Measurements from ENCODE around the gene HSD17B8. TPM values are rescaled to one million over a fixed set of nuclear protein-coding genes. Genes with fewer than 3 reads are reported as not detected.

Gene HSD17B8
- polyA plus RNA-seq, 1 of the 3 experiments (the other 2 are of a cell fraction), result 37.5 TPM

DNA sequence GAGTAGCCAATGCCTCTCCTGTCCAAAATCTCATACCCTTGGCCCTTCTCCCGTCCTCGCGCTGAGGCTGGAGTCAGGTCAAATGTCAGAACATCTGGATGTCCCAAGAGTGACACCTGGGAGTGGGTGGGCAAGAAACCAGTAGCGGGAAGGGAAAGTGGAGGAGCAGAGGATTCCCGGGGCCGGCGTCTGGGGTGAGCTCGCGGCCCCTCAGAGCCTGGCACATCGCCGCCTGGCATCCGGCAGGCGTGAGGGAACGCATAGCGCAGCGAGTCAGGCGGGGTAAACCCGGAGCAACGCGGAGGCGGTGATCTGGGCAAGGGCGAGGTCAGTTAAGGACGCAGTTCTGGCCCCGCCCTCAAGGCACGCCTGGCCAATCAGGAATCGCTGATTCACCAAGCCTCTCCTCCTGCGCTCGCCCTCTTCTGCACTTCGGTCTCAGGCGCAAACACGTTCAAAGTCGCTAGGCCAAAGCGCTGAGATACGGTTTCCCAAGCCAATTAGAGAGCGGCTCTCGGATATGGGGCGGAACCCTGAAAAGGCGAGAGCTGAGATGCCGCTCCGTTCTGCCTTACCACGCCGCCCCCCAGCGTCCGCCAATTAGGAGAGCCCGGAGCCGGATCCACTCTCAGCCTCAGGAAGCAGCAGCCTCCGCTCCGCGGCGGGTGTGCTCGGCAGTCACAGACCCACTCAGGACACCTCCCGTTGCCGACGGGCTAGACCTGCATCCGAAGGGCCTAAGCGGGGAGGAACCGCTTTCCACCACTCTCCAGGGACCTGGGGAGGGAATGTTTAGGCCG, 44.7 kb downstream of the HSD17B8 start (continued):
- TF ChIP-seq, protein P1, sequence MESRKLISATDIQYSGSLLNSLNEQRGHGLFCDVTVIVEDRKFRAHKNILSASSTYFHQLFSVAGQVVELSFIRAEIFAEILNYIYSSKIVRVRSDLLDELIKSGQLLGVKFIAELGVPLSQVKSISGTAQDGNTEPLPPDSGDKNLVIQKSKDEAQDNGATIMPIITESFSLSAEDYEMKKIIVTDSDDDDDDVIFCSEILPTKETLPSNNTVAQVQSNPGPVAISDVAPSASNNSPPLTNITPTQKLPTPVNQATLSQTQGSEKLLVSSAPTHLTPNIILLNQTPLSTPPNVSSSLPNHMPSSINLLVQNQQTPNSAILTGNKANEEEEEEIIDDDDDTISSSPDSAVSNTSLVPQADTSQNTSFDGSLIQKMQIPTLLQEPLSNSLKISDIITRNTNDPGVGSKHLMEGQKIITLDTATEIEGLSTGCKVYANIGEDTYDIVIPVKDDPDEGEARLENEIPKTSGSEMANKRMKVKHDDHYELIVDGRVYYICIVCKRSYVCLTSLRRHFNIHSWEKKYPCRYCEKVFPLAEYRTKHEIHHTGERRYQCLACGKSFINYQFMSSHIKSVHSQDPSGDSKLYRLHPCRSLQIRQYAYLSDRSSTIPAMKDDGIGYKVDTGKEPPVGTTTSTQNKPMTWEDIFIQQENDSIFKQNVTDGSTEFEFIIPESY (IDR thresholded peaks at IDR 0.05; ENCODE audit: borderline replicate concordance, low read depth), result no peak
- TF ChIP-seq, protein P2, sequence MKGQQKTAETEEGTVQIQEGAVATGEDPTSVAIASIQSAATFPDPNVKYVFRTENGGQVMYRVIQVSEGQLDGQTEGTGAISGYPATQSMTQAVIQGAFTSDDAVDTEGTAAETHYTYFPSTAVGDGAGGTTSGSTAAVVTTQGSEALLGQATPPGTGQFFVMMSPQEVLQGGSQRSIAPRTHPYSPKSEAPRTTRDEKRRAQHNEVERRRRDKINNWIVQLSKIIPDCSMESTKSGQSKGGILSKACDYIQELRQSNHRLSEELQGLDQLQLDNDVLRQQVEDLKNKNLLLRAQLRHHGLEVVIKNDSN (IDR thresholded peaks at IDR 0.05; ENCODE audit: borderline replicate concordance, low read depth), result no peak
- TF ChIP-seq SMC3 (IDR thresholded peaks at IDR 0.05; ENCODE audit: low read depth, low read length), result no peak
- peak; percentile 78; the same call in 1 of the 2 replicates for TF ChIP-seq TAF1 (IDR thresholded peaks at IDR 0.05; ENCODE audit: borderline replicate concordance, low read depth, low read length)
- peak; percentile 49; the same call in 1 of the 2 replicates for TF ChIP-seq MXI1 (IDR thresholded peaks at IDR 0.05; ENCODE audit: low read depth, low read length)
- TF ChIP-seq MAX (IDR thresholded peaks at IDR 0.05; ENCODE audit: low read depth), result peak; percentile 86; the same call in 1 of the 2 replicates
- no peak for TF ChIP-seq REST (IDR thresholded peaks at IDR 0.05; ENCODE audit: low read depth, low read length)
- TF ChIP-seq POLR2AphosphoS5 (IDR thresholded peaks at IDR 0.05; ENCODE audit: low read depth, low read length), result peak; percentile 85
- no peak for TF ChIP-seq TCF12 (IDR thresholded peaks at IDR 0.05)
- TF ChIP-seq YY1 (IDR thresholded peaks at IDR 0.05; ENCODE audit: low read depth), result no peak
- TF ChIP-seq JUND (IDR thresholded peaks at IDR 0.05), result no peak
- no peak for TF ChIP-seq MEF2A (IDR thresholded peaks at IDR 0.05; ENCODE audit: borderline replicate concordance, low read depth)
- no peak; the same call in 1 of the 2 replicates for TF ChIP-seq FOSL2 (IDR thresholded peaks at IDR 0.05; ENCODE audit: borderline replicate concordance, low read depth)
- TF ChIP-seq TEAD4 (IDR thresholded peaks at IDR 0.05; ENCODE audit: borderline replicate concordance, insufficient read depth), result no peak
- TF ChIP-seq SIN3A (IDR thresholded peaks at IDR 0.05; ENCODE audit: borderline replicate concordance, low read depth, low read length), result 0 out of 2 replicates have a peak, but pooled peaks have one; percentile 33
- no peak for TF ChIP-seq FOXM1 (IDR thresholded peaks at IDR 0.05; ENCODE audit: low read depth)
- peak; percentile 65 for TF ChIP-seq NRF1 (IDR thresholded peaks at IDR 0.05; ENCODE audit: low read depth, low read length)

All from SK-N-SH (cell line).